HEK293 (cell line): ENCODE measurements around the gene CDRT15L2.

ENCODE experiments used
- TRIM28 ChIP-seq: IDR thresholded peaks from 2 replicates; pipeline ENCODE4 v1.6.1; 2011; ENCODE audit warnings: low read length, control low read depth, borderline replicate concordance
- ZNF311 ChIP-seq: fragments of 450-650 bp; formaldehyde crosslinking; IDR thresholded peaks from 2 replicates; pipeline ENCODE4 v1.5.1; 2017; ENCODE audit warnings: missing biosample characterization, missing genetic modification characterization, borderline replicate concordance
- ZNF701 ChIP-seq: fragments of 450-650 bp; formaldehyde crosslinking; IDR thresholded peaks from 2 replicates; pipeline ENCODE4 v1.5.1; 2016; ENCODE audit warnings: missing biosample characterization, missing genetic modification characterization
- ZNF792 ChIP-seq: fragments of 450-650 bp; formaldehyde crosslinking; IDR thresholded peaks from 2 replicates; pipeline ENCODE4 v1.5.1; 2016; ENCODE audit warnings: missing biosample characterization, missing genetic modification characterization
- ZNF843 ChIP-seq: fragments of 450-650 bp; formaldehyde crosslinking; IDR thresholded peaks from 2 replicates; pipeline ENCODE4 v1.5.1; 2016; ENCODE audit warnings: missing biosample characterization, missing genetic modification characterization
- TF ChIP-seq, protein P1 (sequence below): fragments of 450-650 bp; formaldehyde crosslinking; conservative IDR thresholded peaks from 2 replicates; pipeline ENCODE4 v1.5.1; 2016; ENCODE audit warnings: low read depth, missing biosample characterization, missing genetic modification characterization
- TF ChIP-seq, protein P2 (sequence below): fragments of 450-650 bp; formaldehyde crosslinking; IDR thresholded peaks from 2 replicates; pipeline ENCODE4 v1.5.1; 2016; ENCODE audit warnings: missing biosample characterization, missing genetic modification characterization
- TF ChIP-seq, protein P3 (sequence below): fragments of 450-650 bp; formaldehyde crosslinking; IDR thresholded peaks from 2 replicates; pipeline ENCODE4 v1.5.1; 2016; ENCODE audit warnings: missing biosample characterization, missing genetic modification characterization, borderline replicate concordance
- TF ChIP-seq, protein P4 (sequence below): fragments of 450-650 bp; formaldehyde crosslinking; IDR thresholded peaks from 2 replicates; pipeline ENCODE4 v1.5.1; 2016; ENCODE audit warnings: missing biosample characterization, missing genetic modification characterization

DNA sequence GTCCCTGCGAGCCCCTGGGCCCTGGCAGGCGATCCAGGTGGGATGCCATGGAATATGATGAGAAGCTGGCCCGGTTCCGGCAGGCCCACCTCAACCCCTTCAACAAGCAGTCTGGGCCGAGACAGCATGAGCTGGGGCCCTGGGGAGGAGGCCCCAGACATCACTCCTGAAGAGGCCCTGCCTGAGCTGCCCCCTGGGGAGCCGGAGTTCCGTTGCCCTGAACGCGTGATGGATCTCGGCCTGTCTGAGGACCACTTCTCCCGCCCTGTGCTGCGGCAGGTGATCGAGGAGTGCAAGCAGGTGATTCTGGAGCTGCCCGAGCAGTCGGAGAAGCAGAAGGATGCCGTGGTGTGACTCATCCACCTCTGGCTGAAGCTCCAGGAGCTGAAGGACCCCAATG, 33.1 kb downstream of the CDRT15L2 start:
- TF ChIP-seq, protein P1, sequence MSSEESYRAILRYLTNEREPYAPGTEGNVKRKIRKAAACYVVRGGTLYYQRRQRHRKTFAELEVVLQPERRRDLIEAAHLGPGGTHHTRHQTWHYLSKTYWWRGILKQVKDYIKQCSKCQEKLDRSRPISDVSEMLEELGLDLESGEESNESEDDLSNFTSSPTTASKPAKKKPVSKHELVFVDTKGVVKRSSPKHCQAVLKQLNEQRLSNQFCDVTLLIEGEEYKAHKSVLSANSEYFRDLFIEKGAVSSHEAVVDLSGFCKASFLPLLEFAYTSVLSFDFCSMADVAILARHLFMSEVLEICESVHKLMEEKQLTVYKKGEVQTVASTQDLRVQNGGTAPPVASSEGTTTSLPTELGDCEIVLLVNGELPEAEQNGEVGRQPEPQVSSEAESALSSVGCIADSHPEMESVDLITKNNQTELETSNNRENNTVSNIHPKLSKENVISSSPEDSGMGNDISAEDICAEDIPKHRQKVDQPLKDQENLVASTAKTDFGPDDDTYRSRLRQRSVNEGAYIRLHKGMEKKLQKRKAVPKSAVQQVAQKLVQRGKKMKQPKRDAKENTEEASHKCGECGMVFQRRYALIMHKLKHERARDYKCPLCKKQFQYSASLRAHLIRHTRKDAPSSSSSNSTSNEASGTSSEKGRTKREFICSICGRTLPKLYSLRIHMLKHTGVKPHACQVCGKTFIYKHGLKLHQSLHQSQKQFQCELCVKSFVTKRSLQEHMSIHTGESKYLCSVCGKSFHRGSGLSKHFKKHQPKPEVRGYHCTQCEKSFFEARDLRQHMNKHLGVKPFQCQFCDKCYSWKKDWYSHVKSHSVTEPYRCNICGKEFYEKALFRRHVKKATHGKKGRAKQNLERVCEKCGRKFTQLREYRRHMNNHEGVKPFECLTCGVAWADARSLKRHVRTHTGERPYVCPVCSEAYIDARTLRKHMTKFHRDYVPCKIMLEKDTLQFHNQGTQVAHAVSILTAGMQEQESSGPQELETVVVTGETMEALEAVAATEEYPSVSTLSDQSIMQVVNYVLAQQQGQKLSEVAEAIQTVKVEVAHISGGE (tag by site-specific recombination), result no peak
- TF ChIP-seq ZNF792, result no peak
- no peak for TF ChIP-seq ZNF701 (tag by site-specific recombination)
- TF ChIP-seq ZNF843, result no peak
- TF ChIP-seq, protein P2, sequence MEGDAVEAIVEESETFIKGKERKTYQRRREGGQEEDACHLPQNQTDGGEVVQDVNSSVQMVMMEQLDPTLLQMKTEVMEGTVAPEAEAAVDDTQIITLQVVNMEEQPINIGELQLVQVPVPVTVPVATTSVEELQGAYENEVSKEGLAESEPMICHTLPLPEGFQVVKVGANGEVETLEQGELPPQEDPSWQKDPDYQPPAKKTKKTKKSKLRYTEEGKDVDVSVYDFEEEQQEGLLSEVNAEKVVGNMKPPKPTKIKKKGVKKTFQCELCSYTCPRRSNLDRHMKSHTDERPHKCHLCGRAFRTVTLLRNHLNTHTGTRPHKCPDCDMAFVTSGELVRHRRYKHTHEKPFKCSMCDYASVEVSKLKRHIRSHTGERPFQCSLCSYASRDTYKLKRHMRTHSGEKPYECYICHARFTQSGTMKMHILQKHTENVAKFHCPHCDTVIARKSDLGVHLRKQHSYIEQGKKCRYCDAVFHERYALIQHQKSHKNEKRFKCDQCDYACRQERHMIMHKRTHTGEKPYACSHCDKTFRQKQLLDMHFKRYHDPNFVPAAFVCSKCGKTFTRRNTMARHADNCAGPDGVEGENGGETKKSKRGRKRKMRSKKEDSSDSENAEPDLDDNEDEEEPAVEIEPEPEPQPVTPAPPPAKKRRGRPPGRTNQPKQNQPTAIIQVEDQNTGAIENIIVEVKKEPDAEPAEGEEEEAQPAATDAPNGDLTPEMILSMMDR (tag by site-specific recombination), result no peak
- TF ChIP-seq, protein P3, sequence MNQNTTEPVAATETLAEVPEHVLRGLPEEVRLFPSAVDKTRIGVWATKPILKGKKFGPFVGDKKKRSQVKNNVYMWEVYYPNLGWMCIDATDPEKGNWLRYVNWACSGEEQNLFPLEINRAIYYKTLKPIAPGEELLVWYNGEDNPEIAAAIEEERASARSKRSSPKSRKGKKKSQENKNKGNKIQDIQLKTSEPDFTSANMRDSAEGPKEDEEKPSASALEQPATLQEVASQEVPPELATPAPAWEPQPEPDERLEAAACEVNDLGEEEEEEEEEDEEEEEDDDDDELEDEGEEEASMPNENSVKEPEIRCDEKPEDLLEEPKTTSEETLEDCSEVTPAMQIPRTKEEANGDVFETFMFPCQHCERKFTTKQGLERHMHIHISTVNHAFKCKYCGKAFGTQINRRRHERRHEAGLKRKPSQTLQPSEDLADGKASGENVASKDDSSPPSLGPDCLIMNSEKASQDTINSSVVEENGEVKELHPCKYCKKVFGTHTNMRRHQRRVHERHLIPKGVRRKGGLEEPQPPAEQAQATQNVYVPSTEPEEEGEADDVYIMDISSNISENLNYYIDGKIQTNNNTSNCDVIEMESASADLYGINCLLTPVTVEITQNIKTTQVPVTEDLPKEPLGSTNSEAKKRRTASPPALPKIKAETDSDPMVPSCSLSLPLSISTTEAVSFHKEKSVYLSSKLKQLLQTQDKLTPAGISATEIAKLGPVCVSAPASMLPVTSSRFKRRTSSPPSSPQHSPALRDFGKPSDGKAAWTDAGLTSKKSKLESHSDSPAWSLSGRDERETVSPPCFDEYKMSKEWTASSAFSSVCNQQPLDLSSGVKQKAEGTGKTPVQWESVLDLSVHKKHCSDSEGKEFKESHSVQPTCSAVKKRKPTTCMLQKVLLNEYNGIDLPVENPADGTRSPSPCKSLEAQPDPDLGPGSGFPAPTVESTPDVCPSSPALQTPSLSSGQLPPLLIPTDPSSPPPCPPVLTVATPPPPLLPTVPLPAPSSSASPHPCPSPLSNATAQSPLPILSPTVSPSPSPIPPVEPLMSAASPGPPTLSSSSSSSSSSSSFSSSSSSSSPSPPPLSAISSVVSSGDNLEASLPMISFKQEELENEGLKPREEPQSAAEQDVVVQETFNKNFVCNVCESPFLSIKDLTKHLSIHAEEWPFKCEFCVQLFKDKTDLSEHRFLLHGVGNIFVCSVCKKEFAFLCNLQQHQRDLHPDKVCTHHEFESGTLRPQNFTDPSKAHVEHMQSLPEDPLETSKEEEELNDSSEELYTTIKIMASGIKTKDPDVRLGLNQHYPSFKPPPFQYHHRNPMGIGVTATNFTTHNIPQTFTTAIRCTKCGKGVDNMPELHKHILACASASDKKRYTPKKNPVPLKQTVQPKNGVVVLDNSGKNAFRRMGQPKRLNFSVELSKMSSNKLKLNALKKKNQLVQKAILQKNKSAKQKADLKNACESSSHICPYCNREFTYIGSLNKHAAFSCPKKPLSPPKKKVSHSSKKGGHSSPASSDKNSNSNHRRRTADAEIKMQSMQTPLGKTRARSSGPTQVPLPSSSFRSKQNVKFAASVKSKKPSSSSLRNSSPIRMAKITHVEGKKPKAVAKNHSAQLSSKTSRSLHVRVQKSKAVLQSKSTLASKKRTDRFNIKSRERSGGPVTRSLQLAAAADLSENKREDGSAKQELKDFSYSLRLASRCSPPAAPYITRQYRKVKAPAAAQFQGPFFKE (tag by site-specific recombination), result no peak
- no peak for TF ChIP-seq ZNF311 (tag by site-specific recombination)
- TF ChIP-seq, protein P4, sequence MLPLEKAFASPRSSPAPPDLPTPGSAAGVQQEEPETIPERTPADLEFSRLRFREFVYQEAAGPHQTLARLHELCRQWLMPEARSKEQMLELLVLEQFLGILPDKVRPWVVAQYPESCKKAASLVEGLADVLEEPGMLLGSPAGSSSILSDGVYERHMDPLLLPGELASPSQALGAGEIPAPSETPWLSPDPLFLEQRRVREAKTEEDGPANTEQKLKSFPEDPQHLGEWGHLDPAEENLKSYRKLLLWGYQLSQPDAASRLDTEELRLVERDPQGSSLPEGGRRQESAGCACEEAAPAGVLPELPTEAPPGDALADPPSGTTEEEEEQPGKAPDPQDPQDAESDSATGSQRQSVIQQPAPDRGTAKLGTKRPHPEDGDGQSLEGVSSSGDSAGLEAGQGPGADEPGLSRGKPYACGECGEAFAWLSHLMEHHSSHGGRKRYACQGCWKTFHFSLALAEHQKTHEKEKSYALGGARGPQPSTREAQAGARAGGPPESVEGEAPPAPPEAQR (tag by site-specific recombination), result no peak
- no peak for TF ChIP-seq TRIM28
